GM12892 (cell line): ENCODE results near the gene GPR89A. TPM values are rescaled to one million over a fixed set of nuclear protein-coding genes. Genes with fewer than 3 reads are reported as not detected.
"Not testable (repeated sequence)": the region's sequence is repeated elsewhere in the genome, so short reads cannot be mapped to it uniquely, and the experiment has no call there.

Experiments
- DNase-seq: peaks from one replicate; pipeline ENCODE4 v3.0.0; 2011; ENCODE audit not compliant: insufficient read length
- FAIRE-seq: peaks from 2 replicates; lab custom pipeline; 2011; peaks lifted over from hg19 to GRCh38; lab: Jason Lieb, UNC
- POLR2A ChIP-seq: IDR thresholded peaks from 2 replicates; pipeline ENCODE4 v1.6.1; 2011; ENCODE audit warnings: low read depth, low read length, control low read depth
- POLR2AphosphoS5 ChIP-seq: IDR thresholded peaks from 2 replicates; pipeline ENCODE4 v1.6.1; 2011; ENCODE audit warnings: low read depth, low read length, control low read depth
- TAF1 ChIP-seq: IDR thresholded peaks from 2 replicates; pipeline ENCODE4 v1.6.1; 2011; ENCODE audit warnings: low read depth, mild to moderate bottlenecking, control low read depth, low read length, borderline replicate concordance
- polyA plus RNA-seq: library from polyadenylated mRNA; unstranded; fragments of >200 nt; gene quantifications from one replicate; pipeline ENCODE4 v1.2.1, GENCODE V29; 2012; ENCODE audit warnings: missing spikeins, inconsistent platforms; ENCODE audit not compliant: missing spikeins

GPR89A gene
- 15.8 TPM for polyA plus RNA-seq

- peak; percentile 86 for TF ChIP-seq POLR2AphosphoS5
- TF ChIP-seq POLR2A: peak; percentile 93
- DNase-seq (peak; percentile 58), FAIRE-seq (peak; percentile 96)
Measured at GRCh38 chr1:145607833-145608733, at the start of gene GPR89A. Gene GPR89A, plus strand, starts transcription at chr1:145607988. Its CDS starts 146 bp downstream, at chr1:145608134.

DNA sequence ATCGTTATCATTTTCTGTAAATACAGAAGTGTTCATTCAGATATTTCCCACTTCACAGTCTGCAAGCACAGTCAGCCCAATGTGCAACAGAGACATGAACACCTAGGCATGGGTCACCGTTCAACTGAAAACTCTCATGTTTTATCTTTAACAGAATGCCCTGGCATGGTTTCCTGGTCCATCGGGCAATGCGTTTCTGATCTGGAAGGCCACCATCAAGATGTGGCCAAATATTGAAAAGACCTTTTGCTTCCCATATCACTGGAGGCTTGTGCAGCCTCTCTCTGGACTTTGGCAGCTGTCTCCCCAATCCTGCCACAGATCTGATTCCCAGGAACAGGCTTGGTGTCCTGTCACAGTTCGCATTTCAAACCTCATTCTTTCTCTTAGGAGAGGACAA is 21.0 kb upstream of the GPR89A start:
- not testable (repeated sequence) for DNase-seq, FAIRE-seq

DNA sequence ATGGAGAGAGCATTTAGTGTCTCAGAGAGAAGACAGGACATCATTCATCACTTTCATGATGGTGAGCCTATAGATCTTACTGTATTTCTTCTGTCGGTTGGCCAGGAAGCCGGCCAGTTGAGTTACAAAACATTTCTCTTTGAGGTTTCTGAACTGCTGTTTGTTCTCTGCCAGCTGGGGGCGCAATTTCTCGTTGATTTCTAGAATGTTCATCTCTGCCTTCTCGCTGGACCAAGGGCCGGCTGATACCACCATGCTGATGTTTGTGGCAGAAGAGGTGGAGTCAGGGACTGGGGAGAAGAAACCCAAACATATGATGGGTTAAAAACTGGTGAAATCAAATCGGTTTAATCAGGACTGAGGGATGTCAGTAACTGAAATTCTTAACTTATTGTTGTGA is 17.0 kb upstream of the GPR89A start:
- FAIRE-seq, DNase-seq: not testable (repeated sequence)

DNA sequence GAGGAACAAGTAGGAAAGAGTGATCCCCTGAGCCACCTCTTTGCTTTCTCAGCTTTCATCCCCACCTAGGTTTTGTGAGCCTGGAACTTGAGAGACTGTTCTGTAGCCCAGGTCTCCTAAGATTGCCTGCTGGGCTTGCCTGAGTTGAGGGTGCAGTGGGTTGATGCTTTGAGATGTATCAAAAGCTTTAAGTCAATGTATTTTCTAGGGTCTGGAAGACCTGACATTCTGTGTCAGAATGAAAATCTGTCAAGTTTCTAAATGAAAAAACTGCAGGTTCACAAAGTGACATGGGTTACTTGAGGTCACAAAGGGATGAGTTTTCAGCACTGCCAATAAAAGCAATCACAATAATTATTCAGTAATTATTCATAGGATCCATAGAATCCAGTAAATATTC is 15.4 kb upstream of the GPR89A start:
- DNase-seq, FAIRE-seq: not testable (repeated sequence)

- not testable (repeated sequence) for FAIRE-seq, DNase-seq
Measured at GRCh38 chr1:145595421-145595820, 12.4 kb upstream of the GPR89A start.

GRCh38 chr1:145596236-145596635 is 11.6 kb upstream of the GPR89A start:
- FAIRE-seq: not testable (repeated sequence)

GRCh38 chr1:145599426-145599825 is 8.4 kb upstream of the GPR89A start:
- not testable (repeated sequence) for DNase-seq, FAIRE-seq

More at GRCh38 chr1:145596236-145596635, 11.6 kb upstream of the GPR89A start:
- not testable (repeated sequence) for DNase-seq

- DNase-seq (no peak), FAIRE-seq (no peak)
- TF ChIP-seq POLR2AphosphoS5 (no peak), TAF1 (no peak), POLR2A (no peak)
Measured at GRCh38 chr1:145601593-145601992, 6.2 kb upstream of the GPR89A start.

- not testable (repeated sequence) for FAIRE-seq, DNase-seq
Measured at GRCh38 chr1:145606840-145607239, 948 bp upstream of the GPR89A start.

DNA sequence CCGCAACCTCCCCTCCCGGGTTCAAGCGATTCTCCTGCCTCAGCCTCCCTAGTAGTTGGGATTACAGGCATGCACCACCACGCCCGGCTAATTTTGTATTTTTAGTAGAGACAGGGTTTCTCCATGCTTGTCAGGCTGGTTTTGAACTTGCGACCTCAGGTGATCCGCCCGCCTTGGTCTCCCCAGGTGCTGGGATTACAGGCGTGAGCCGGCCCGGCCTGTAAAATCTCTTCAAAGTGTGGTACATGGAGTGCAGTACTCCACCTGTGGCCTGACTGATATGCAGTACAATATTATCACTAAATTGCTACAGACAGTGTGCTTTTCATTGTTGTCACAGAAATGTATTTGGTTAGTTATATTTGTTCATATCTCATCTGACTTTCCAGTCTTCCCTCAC is 499 bp upstream of the GPR89A start:
- not testable (repeated sequence) for FAIRE-seq

DNA sequence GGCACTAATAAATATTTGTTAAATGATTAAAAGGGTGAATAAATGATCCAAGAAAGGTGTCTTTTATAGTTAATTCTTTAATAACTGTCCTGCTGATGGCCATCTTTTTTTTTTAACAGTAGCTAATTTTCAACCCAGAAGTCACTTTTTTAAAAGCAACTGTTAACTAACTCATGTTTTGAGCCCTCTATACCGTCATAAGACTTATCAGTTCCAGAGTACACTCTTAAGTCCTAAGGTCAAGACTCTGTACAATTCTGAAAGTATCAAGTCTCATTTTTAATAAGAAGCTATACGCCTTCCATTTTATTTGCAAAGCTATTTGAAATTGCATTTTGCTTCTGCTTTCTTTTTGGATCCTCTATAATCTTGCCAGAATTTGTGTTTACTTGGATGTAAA is 3.0 kb downstream of the GPR89A start:
- FAIRE-seq, DNase-seq: not testable (repeated sequence)

More for the DNA sequence above, 499 bp upstream of the GPR89A start:
- DNase-seq: not testable (repeated sequence)

- not testable (repeated sequence) for DNase-seq, FAIRE-seq
Measured at GRCh38 chr1:145620073-145620472, 12.3 kb downstream of the GPR89A start.

DNA sequence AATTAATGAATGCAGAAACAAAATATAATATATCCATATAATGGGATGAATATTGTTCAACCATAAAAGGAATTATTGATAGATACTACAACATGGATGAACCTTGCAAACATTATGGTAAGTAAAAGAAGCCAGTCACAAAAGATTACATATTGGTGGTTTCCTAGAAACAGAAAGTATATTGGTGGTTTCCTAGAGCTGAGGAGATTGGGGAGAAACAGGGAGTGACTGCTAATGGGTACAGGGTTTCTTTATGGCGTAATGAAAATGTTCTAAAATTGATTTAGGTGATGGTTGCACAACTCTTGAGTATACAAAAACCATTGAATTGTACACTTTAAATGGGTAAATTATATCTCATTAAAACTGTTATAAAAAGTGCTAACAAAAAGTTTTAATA is 14.4 kb downstream of the GPR89A start:
- DNase-seq, FAIRE-seq: not testable (repeated sequence)

DNA sequence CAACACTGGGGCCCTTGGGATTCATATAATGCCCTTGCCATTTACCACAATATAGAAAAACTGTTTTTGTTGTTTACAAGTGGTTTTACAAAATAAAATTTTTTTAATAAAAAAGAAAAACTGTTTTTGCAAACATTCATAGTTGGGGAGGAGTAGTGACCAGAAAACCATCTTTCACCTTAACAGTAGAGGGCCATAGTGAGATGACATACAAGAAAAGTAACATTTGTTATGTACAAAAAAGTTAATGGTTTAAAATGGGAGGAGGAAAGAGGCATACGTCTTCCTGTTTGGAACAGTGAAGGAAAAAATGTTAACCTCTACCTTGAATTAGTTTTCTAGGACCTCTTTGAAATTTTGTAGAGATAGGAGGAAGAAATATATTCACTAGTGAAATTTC is 28.4 kb downstream of the GPR89A start:
- FAIRE-seq, DNase-seq: not testable (repeated sequence)

GRCh38 chr1:145641886-145642285 is 34.1 kb downstream of the GPR89A start:
- DNase-seq, FAIRE-seq: not testable (repeated sequence)

DNA sequence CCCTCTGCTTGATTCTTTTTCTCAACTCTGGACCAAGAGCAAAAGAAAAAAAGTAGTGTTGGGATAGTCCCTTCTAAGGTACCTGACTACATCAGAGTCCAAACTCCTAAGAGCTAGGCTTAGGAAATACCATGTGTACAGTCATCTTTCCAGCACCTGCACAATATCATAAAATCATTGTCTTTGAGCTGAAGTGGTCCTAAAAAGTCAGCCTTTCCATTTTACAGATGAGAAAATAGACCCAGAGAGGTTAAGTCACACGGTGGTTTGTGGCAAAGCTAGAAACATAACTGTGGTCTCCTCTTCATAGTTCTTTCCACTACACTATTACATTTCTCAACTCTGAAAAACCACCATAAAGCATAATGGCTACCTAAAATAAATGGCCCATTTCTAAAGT is 36.2 kb downstream of the GPR89A start:
- not testable (repeated sequence) for DNase-seq, FAIRE-seq

DNA sequence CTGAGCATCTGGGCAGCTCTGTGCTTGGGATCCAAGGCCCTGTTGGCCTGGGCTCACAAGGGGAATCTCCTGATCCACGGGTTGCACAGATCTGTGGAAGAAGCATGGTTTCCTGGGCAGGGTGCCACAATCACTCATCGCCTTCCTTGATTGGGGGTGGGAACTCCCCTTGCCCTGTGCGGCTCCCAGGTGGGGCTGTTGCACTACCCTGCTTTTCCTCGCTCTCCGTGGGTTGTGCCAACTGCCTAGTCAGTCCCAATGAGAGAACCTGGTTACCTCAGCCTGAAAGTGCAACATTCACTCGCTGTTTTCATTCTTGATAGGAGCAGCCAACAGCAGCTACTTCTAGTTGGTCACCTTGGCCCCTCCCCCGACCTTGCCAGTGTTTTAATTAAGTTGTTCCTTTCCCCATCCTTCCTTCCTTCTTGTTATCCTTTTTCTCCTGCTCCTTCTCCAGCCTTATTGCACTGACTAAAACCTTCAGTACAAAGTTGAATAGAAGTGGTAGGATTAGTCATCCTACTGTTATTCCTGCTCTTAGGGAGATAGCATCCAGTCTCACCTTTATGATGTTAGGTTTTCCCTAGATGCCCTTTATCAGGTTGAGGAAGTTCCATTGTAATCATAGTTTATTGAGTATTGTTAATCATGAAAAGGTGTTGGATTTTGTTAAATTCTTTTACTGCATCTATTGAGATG is 48.6 kb downstream of the GPR89A start:
- FAIRE-seq, DNase-seq: not testable (repeated sequence)

- not testable (repeated sequence) for DNase-seq, FAIRE-seq
Measured at GRCh38 chr1:145662502-145662901, 54.7 kb downstream of the GPR89A start.

DNA sequence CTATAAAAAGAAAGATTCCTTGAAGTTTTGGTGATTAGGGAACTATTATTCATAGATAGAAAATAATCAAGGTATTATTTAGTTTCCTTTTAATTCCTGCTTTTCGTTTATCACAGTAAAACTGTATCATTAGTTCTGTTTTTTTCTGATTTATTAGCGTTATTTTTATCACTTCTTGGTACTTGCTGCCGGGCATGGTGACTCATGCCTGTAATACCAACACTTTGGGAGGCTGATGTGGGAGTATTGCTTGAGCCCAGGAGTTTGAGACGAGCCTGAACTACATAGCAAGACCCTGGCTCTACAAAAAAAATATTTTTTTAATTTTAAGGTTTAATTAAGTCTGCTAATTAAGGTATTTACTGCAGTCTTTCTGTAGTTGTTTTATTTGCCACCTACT is 57.2 kb downstream of the GPR89A start:
- not testable (repeated sequence) for FAIRE-seq, DNase-seq
